Aortic smooth muscle cell (primary cell): ENCODE measurements around the gene SPTLC1. TPM values are rescaled to one million over a fixed set of nuclear protein-coding genes. Genes with fewer than 3 reads are reported as not detected.

Source experiments
- total RNA-seq: library from RNA; depleted of rRNA; stranded (reverse); fragments of >200 nt; gene quantifications from 2 replicates; pipeline ENCODE4 v1.2.3, GENCODE V29; 2014

Gene SPTLC1
- 82.7 and 89.6 TPM in 2 replicates for total RNA-seq

GRCh38 chr9:92115071-92115858 is at the start of gene SPTLC1:
SPTLC1 (minus strand) TSS chr9:92115413; CDS start chr9:92115370, 43 bp downstream.

Other genes with a start within 250 kb of the SPTLC1 start
- gene ROR2, start 165.2 kb downstream of the SPTLC1 start, total RNA-seq: 0.13 and 0.62 TPM in 2 replicates
- gene IARS1, start 178.3 kb upstream of the SPTLC1 start, total RNA-seq: 256 and 335 TPM in 2 replicates
- 23.6 and 26.5 TPM in 2 replicates for gene NOL8, start 209.9 kb upstream of the SPTLC1 start, total RNA-seq
- gene CENPP, start 210.5 kb upstream of the SPTLC1 start, total RNA-seq: 3.4 and 3.5 TPM in 2 replicates